Endothelial cell of umbilical vein (primary cell): ENCODE results near the gene SGSM2. TPM values are rescaled to one million over a fixed set of nuclear protein-coding genes. Genes with fewer than 3 reads are reported as not detected.

Experiments
- BruUV-seq: library from RNA; stranded (reverse); fragments of 400-500 nt; replicated peaks from 2 replicates; lab custom pipeline; 2021; lab: Mats Ljungman, UMichigan
- CTCF ChIA-PET: fragments of 300-600, 350-600 bp; sonication (Branson Sonifier 250); formaldehyde crosslinking; loops from one replicate; lab custom pipeline; 2021; ENCODE audit warnings: antibody characterized with exemption, inconsistent platforms; lab: Charles Lee
- POLR2A ChIA-PET: fragments of 300-600, 350-600 bp; sonication (Branson Sonifier 250); formaldehyde crosslinking; loops from one replicate; lab custom pipeline; 2021; ENCODE audit warnings: antibody characterized with exemption, inconsistent platforms; lab: Charles Lee
- DNase-seq: peaks from one replicate; pipeline ENCODE4 v3.0.0-alpha.2; 2011; ENCODE audit warnings: low read depth, low spot score
- FAIRE-seq: peaks from 2 replicates; lab custom pipeline; 2011; peaks lifted over from hg19 to GRCh38; lab: Jason Lieb, UNC
- H2AFZ ChIP-seq: 2 replicates; pipeline ENCODE4 v1.6.0; 2012; ENCODE audit warnings: low read depth, low read length, control low read depth, inconsistent platforms
- H3K27ac ChIP-seq: 2 replicates; pipeline ENCODE4 v1.5.1; 2011; ENCODE audit warnings: low read depth, mild to moderate bottlenecking, control low read depth, low read length, moderate library complexity; ENCODE audit not compliant: insufficient read depth
- H3K27me3 ChIP-seq, 2 experiments: 2 replicates each; pipeline versions ENCODE4 v1.6.0 to v1.6.1; 2011; ENCODE audit warnings: low read length in 2 of 2, mixed read lengths in 1 of 2; ENCODE audit not compliant: control insufficient read depth in 2 of 2, insufficient read depth in 2 of 2
- H3K36me3 ChIP-seq, 2 experiments: 2 replicates in 1 of 2; 3 replicates in 1 of 2; pipeline ENCODE4 v1.5.1; 2011; ENCODE audit warnings: low read length in 2 of 2, mild to moderate bottlenecking in 1 of 2, moderate library complexity in 1 of 2; ENCODE audit not compliant: control insufficient read depth in 2 of 2, insufficient read depth in 2 of 2; ENCODE audit errors: extremely low read depth in 1 of 2
- H3K4me1 ChIP-seq: 3 replicates; pipeline ENCODE4 v1.5.1; 2011; ENCODE audit warnings: mild to moderate bottlenecking, low read length; ENCODE audit not compliant: control insufficient read depth, insufficient read depth; ENCODE audit errors: extremely low read depth
- H3K4me2 ChIP-seq: 2 replicates; pipeline ENCODE4 v1.6.1; 2011; ENCODE audit warnings: low read length, control low read depth, mixed read lengths; ENCODE audit not compliant: insufficient read depth
- H3K4me3 ChIP-seq, 3 experiments: fragments of 200-600 bp in 1 of 3; sonication (generic), shearing (Covaris generic) in 1 of 3; replicated peaks in 1 of 3; 2 replicates each; pipeline ENCODE4 v1.5.1; 2011 to 2016; ENCODE audit warnings: control low read depth in 3 of 3, low read length in 3 of 3, mild to moderate bottlenecking in 2 of 3, inconsistent platforms in 1 of 3, low read depth in 1 of 3, moderate library complexity in 1 of 3; ENCODE audit not compliant: insufficient read depth in 1 of 3
- H3K79me2 ChIP-seq: 2 replicates; pipeline ENCODE4 v1.6.0; 2012; ENCODE audit warnings: low read length, inconsistent platforms; ENCODE audit not compliant: control insufficient read depth, insufficient read depth
- H3K9ac ChIP-seq: replicated peaks from 2 replicates; pipeline ENCODE3; 2011; ENCODE audit warnings: low read length, control low read depth; ENCODE audit not compliant: insufficient read depth; ENCODE audit errors: extremely low read depth
- H3K9me1 ChIP-seq: replicated peaks from 3 replicates; pipeline ENCODE4 v1.6.0; 2011; ENCODE audit warnings: mild to moderate bottlenecking, low read length; ENCODE audit not compliant: control insufficient read depth, insufficient read depth; ENCODE audit errors: extremely low read depth
- H3K9me3 ChIP-seq: replicated peaks from 2 replicates; pipeline ENCODE4 v1.5.1; 2012; ENCODE audit warnings: low read length, inconsistent platforms; ENCODE audit not compliant: control insufficient read depth, insufficient read depth
- H4K20me1 ChIP-seq: replicated peaks from 2 replicates; pipeline ENCODE3; 2011; ENCODE audit warnings: mild to moderate bottlenecking, low read length; ENCODE audit not compliant: control insufficient read depth, insufficient read depth; ENCODE audit errors: extremely low read depth
- EZH2 ChIP-seq: IDR thresholded peaks from 2 replicates; pipeline ENCODE4 v1.6.1; 2012; ENCODE audit warnings: borderline replicate concordance, low read depth, mild to moderate bottlenecking, moderate library complexity, low read length, inconsistent platforms; ENCODE audit not compliant: severe bottlenecking
- FOS ChIP-seq: IDR thresholded peaks from 2 replicates; pipeline ENCODE4 v1.6.1; 2011; ENCODE audit warnings: mild to moderate bottlenecking, low read length, moderate library complexity, borderline replicate concordance; ENCODE audit not compliant: insufficient read depth
- GATA2 ChIP-seq: IDR thresholded peaks from 2 replicates; pipeline ENCODE4 v1.7.0; 2011; ENCODE audit warnings: low read depth, mild to moderate bottlenecking, moderate library complexity, mixed read lengths, low read length; ENCODE audit not compliant: insufficient read length, insufficient read depth
- JUN ChIP-seq: IDR thresholded peaks from 2 replicates; pipeline ENCODE4 v1.6.1; 2011; ENCODE audit warnings: borderline replicate concordance, low read depth; ENCODE audit not compliant: insufficient read length, insufficient read depth
- MAX ChIP-seq: IDR thresholded peaks from 2 replicates; pipeline ENCODE4 v1.6.1; 2011; ENCODE audit not compliant: insufficient read depth, insufficient read length
- MYC ChIP-seq: IDR thresholded peaks from one replicate; pipeline ENCODE4 v1.6.1; 2011; ENCODE audit warnings: mild to moderate bottlenecking, low read depth, low read length
- POLR2A ChIP-seq: IDR thresholded peaks from 2 replicates; pipeline ENCODE4 v1.6.1; 2012; ENCODE audit warnings: low read depth, mild to moderate bottlenecking, control low read depth, low read length
- POLR2AphosphoS5 ChIP-seq: IDR thresholded peaks from 2 replicates; pipeline ENCODE4 v1.6.1; 2012; ENCODE audit warnings: low read depth, mild to moderate bottlenecking, control low read depth, low read length, moderate library complexity; ENCODE audit not compliant: insufficient read depth
- dilution Hi-C: fragments of 300-500 bp; cut with MboI; formaldehyde crosslinking; loops from one replicate; pipeline ENCODE4 v1.15.0; 2019; ENCODE audit warnings: low sequenced_read_pairs; ENCODE audit not compliant: extremely low pct_ligation_motif_present
- intact Hi-C: fragments of 100-400 bp; cut with micrococcal nuclease; formaldehyde crosslinking; loops from one replicate; pipeline ENCODE4 v1.10.0; 2022
- polyA plus RNA-seq, 4 experiments: library from polyadenylated mRNA; depleted of rRNA in 3 of 4; stranded (reverse) in 3 of 4; unstranded in 1 of 4; fragments of >200 nt; gene quantifications; 2 replicates each; pipeline versions ENCODE4 v1.2.1 to v1.2.3, GENCODE V29; 2011 to 2012; ENCODE audit warnings: missing spikeins in 1 of 4
- total RNA-seq: library from RNA; stranded (reverse); gene quantifications from 2 replicates; pipeline ENCODE4 v1.2.3, GENCODE V29; 2021
- TF ChIP-seq, protein P1 (sequence below), 2 donors: IDR thresholded peaks; 1 replicate in 1 of 2; 2 replicates in 1 of 2; pipeline ENCODE4 v1.5.1; 2011; ENCODE audit warnings: low read length in 2 of 2, mild to moderate bottlenecking in 2 of 2, moderate library complexity in 2 of 2, control low read depth in 1 of 2, inconsistent platforms in 1 of 2, low read depth in 1 of 2; ENCODE audit not compliant: insufficient read depth in 1 of 2; ENCODE audit errors: extremely low read depth in 1 of 2

Gene SGSM2
- total and polyA plus RNA-seq, 2 donors (not counting 3 experiments of a cell fraction or from before 2014, with no cell fraction given): 61.6 to 94.5 TPM

- CTCF ChIA-PET: interaction anchor here (10.8 kb wide), 1 partner anchor 39 kb away, joined by 909 read pairs; no protein-coding TSS in a partner anchor
- Histone ChIP-seq H3K79me2 (no peaks in the 10 kb centered on the region), H3K36me3 (peaks cover 2 to 8% of the 10 kb centered on the region in 2 experiments), H3K27me3 (no peaks in the 10 kb centered on the region), H2AFZ (no peak overlapping the region), H3K4me3 (no peak overlapping the region), H3K9me1 (no peaks in the 10 kb centered on the region), H3K9ac (no peak overlapping the region), H4K20me1 (no peaks in the 10 kb centered on the region), H3K4me1 (no peaks in the 10 kb centered on the region), H3K4me2 (no peak overlapping the region), H3K9me3 (no peaks in the 10 kb centered on the region), H3K27ac (no peak overlapping the region)
- no peak for TF ChIP-seq MYC
- no peak for TF ChIP-seq MAX
- TF ChIP-seq GATA2: no peak
- TF ChIP-seq POLR2AphosphoS5: no peak
- TF ChIP-seq, protein P1, sequence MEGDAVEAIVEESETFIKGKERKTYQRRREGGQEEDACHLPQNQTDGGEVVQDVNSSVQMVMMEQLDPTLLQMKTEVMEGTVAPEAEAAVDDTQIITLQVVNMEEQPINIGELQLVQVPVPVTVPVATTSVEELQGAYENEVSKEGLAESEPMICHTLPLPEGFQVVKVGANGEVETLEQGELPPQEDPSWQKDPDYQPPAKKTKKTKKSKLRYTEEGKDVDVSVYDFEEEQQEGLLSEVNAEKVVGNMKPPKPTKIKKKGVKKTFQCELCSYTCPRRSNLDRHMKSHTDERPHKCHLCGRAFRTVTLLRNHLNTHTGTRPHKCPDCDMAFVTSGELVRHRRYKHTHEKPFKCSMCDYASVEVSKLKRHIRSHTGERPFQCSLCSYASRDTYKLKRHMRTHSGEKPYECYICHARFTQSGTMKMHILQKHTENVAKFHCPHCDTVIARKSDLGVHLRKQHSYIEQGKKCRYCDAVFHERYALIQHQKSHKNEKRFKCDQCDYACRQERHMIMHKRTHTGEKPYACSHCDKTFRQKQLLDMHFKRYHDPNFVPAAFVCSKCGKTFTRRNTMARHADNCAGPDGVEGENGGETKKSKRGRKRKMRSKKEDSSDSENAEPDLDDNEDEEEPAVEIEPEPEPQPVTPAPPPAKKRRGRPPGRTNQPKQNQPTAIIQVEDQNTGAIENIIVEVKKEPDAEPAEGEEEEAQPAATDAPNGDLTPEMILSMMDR (IDR thresholded peaks at IDR 0.05; ENCODE audit: extremely low read depth in 1 of 2, insufficient read depth in 1 of 2, low read depth in 1 of 2, low read length in 2 of 2): no peak
- no peak for TF ChIP-seq EZH2
- TF ChIP-seq JUN: no peak
- TF ChIP-seq FOS: no peak
- no peak for TF ChIP-seq POLR2A
- BruUV-seq: no TSS peak
- POLR2A ChIA-PET: no interaction called here
- FAIRE-seq: no peak
- dilution Hi-C loops (no loop called here), intact Hi-C loops (no loop called here)
- no peak for DNase-seq
Observed at GRCh38 chr17:2420176-2420575, 82.9 kb downstream of the SGSM2 start.
